ENCODE results near the gene NEBL. TPM values are rescaled to one million over a fixed set of nuclear protein-coding genes. Genes with fewer than 3 reads are reported as not detected.

NEBL gene
- total RNA-seq, 1 experiment from 2014 or later, result 16.6 TPM

- Histone ChIP-seq H3K36me3 (ENCODE audit: control insufficient read depth in 1 of 2, insufficient read depth in 2 of 2, low read length in 2 of 2) (no peaks in the 10 kb centered on the region), H4K20me1 (ENCODE audit: insufficient read depth) (no peaks in the 10 kb centered on the region), H3K4me1 (ENCODE audit: control insufficient read depth in 1 of 2, insufficient read depth in 2 of 2, low read length in 2 of 2) (no peaks in the 10 kb centered on the region), H2AFZ (ENCODE audit: low read depth, low read length, poor library complexity, severe bottlenecking) (no peak overlapping the region), H3K9ac (ENCODE audit: low read length) (no peak overlapping the region), H3K4me2 (ENCODE audit: low read length) (no peak overlapping the region), H3K79me2 (ENCODE audit: insufficient read depth, low read length) (no peaks in the 10 kb centered on the region), H3K9me3 (ENCODE audit: control insufficient read depth in 1 of 2, insufficient read depth in 1 of 2, low read depth in 1 of 2, low read length in 2 of 2) (no peaks in the 10 kb centered on the region), H3K9me2 (ENCODE audit: insufficient read depth) (no peaks in the 10 kb centered on the region), H3K27ac (ENCODE audit: low read depth, low read length) (no peak overlapping the region), H3K4me3 (replicated peaks in 1 of 2; ENCODE audit: low read depth in 1 of 2, low read length in 2 of 2) (no peak overlapping the region), H3K27me3 (ENCODE audit: insufficient read depth, low read length) (no peaks in the 10 kb centered on the region)
- RAD21 ChIA-PET (ENCODE audit: low non-redundant PET in 1 of 2, low total read pairs in 2 of 2, uncharacterized antibody in 2 of 2, unreplicated experiment in 2 of 2), result no interaction called here
- POLR2A ChIA-PET, result no interaction called here
- BruUV-seq (replicated peaks), result no TSS peak
- DNase-seq (ENCODE audit: low read depth, low spot score) (no peak), ATAC-seq (no peak)
- CTCF ChIA-PET, result no interaction called here
- intact Hi-C loops (cut with micrococcal nuclease), result no loop called here
- no peak for TF ChIP-seq POLR2A (IDR thresholded peaks at IDR 0.05; ENCODE audit: borderline replicate concordance, extremely low read depth, insufficient read depth, insufficient read length)
- no peak for TF ChIP-seq SIN3A (IDR thresholded peaks at IDR 0.05; ENCODE audit: low read depth)
- no peak for TF ChIP-seq ZNF274 (IDR thresholded peaks at IDR 0.05; ENCODE audit: low read depth, low read length)
- TF ChIP-seq, protein P1, sequence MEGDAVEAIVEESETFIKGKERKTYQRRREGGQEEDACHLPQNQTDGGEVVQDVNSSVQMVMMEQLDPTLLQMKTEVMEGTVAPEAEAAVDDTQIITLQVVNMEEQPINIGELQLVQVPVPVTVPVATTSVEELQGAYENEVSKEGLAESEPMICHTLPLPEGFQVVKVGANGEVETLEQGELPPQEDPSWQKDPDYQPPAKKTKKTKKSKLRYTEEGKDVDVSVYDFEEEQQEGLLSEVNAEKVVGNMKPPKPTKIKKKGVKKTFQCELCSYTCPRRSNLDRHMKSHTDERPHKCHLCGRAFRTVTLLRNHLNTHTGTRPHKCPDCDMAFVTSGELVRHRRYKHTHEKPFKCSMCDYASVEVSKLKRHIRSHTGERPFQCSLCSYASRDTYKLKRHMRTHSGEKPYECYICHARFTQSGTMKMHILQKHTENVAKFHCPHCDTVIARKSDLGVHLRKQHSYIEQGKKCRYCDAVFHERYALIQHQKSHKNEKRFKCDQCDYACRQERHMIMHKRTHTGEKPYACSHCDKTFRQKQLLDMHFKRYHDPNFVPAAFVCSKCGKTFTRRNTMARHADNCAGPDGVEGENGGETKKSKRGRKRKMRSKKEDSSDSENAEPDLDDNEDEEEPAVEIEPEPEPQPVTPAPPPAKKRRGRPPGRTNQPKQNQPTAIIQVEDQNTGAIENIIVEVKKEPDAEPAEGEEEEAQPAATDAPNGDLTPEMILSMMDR (IDR thresholded peaks at IDR 0.05 in 2 of 3, conservative IDR thresholded peaks at IDR 0.05 in 1 of 3; ENCODE audit: borderline replicate concordance in 1 of 3, insufficient read depth in 1 of 3, low read depth in 2 of 3, low read length in 2 of 3), result no peak
- TF ChIP-seq ATF3 (IDR thresholded peaks at IDR 0.05), result no peak
- TF ChIP-seq, protein P2, sequence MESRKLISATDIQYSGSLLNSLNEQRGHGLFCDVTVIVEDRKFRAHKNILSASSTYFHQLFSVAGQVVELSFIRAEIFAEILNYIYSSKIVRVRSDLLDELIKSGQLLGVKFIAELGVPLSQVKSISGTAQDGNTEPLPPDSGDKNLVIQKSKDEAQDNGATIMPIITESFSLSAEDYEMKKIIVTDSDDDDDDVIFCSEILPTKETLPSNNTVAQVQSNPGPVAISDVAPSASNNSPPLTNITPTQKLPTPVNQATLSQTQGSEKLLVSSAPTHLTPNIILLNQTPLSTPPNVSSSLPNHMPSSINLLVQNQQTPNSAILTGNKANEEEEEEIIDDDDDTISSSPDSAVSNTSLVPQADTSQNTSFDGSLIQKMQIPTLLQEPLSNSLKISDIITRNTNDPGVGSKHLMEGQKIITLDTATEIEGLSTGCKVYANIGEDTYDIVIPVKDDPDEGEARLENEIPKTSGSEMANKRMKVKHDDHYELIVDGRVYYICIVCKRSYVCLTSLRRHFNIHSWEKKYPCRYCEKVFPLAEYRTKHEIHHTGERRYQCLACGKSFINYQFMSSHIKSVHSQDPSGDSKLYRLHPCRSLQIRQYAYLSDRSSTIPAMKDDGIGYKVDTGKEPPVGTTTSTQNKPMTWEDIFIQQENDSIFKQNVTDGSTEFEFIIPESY (IDR thresholded peaks at IDR 0.05; ENCODE audit: extremely low read depth, insufficient replicate concordance, low read length), result no peak
- no peak for TF ChIP-seq ELF1 (IDR thresholded peaks at IDR 0.05; ENCODE audit: borderline replicate concordance, low read depth)
- TF ChIP-seq RAD21 (IDR thresholded peaks at IDR 0.05; ENCODE audit: low read depth), result no peak
- TF ChIP-seq YY1 (IDR thresholded peaks at IDR 0.05; ENCODE audit: extremely low read depth, insufficient replicate concordance, low read depth, low read length), result no peak
- TF ChIP-seq SP1 (IDR thresholded peaks at IDR 0.05; ENCODE audit: low read depth), result no peak
- TF ChIP-seq CEBPB (IDR thresholded peaks at IDR 0.05; ENCODE audit: low read depth), result no peak
- no peak for TF ChIP-seq JUND (IDR thresholded peaks at IDR 0.05)
- no peak for TF ChIP-seq ZFX (IDR thresholded peaks at IDR 0.05)
- TF ChIP-seq FOSL1 (IDR thresholded peaks at IDR 0.05; ENCODE audit: low read depth), result no peak
Observed at GRCh38 chr10:20776384-20777118, 120.6 kb downstream of the NEBL start.

Measured in HCT116 (cell line).